Adipose tissue (tissue), 3 donors: ENCODE data around the gene ALDH3B1. TPM values are rescaled to one million over a fixed set of nuclear protein-coding genes. Genes with fewer than 3 reads are reported as not detected.

Source experiments
- H3K27ac ChIP-seq: one replicate; pipeline ENCODE4 v1.5.1; 2013; ENCODE audit warnings: low read depth, low read length
- WGBS, 3 donors: extraction: QIAGEN DNeasy Blood & Tissue Kit; methylation state at CpG; one replicate each; pipeline ENCODE4 v1.1.7; 2013; 5-methylcytosine and 5-hydroxymethylcytosine counted together
- polyA plus RNA-seq, 3 donors: library from polyadenylated mRNA; stranded (reverse); fragments of 200-250 nt; gene quantifications; one replicate each; pipeline ENCODE4 v1.2.3, GENCODE V29; 2013
- donor health status: healthy with polysubstance abuse.
- donor health status: Bipolar disorder and iron deficiency.
- donor health status: healthy.

ALDH3B1 gene
- polyA plus RNA-seq, 3 donors: 3.1 to 8.7 (median 6.9) TPM

DNA sequence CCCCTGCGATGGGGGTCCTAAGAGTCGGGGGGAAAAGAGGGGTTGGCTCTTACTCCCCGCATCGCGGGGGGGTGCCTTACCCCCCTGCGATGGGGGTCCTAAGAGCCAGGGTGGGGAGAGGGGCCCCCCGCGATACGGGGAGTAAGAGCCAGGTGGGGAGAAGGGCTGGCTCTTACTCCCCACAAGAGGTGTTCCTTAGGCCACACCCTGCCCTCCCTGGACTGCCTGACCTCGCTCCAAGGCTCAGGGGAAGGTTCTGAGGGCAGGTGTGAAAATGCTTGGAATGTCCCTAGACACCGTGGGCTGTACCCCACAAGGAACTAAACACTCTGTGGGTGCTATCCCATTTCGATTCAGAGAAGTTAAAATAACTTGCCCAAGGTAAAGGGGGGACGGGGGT lies 14.1 kb upstream of the ALDH3B1 start:
- H3K27ac ChIP-seq: no peak overlapping the region
- WGBS, 3 donors: 91 to 93% (median 93%) methylated on average over 13 of the region's 13 CpGs

GRCh38 chr11:67996622-67997474 lies 13.3 kb upstream of the ALDH3B1 start:
- 64 to 72% (median 66%) methylated on average over 41 of the region's 41 CpGs for WGBS, 3 donors
- H3K27ac ChIP-seq: no peak overlapping the region

DNA sequence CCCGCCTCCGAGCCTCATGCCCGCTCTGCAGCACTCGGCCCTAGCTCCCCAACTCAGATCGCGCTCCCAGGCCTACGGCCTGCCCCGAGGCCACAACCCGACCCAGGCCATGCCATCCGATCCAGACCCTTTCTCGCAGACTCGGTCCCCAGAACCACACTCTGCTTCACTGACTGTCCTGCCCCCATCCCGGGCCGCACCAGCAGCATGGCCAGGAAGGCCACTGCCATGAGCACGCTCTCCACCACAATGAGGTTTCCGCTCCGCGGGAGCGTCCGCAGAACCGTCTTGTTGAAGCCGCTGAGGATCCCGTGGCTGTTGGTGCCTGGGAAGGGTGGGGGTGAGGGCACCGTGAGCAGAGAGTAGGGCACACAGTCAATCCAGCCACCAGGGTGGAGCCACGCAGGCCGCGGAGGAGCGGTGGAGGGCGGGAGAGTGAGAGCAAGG lies 12.6 kb upstream of the ALDH3B1 start:
- WGBS, 3 donors: 90 to 93% (median 92%) methylated on average over 29 of the region's 29 CpGs
- H3K27ac ChIP-seq: no peak overlapping the region

GRCh38 chr11:67998150-67999045 lies 11.7 kb upstream of the ALDH3B1 start:
- WGBS, 3 donors: 81 to 83% (median 82%) methylated on average over 9 of the region's 9 CpGs
- no peak overlapping the region for H3K27ac ChIP-seq

DNA sequence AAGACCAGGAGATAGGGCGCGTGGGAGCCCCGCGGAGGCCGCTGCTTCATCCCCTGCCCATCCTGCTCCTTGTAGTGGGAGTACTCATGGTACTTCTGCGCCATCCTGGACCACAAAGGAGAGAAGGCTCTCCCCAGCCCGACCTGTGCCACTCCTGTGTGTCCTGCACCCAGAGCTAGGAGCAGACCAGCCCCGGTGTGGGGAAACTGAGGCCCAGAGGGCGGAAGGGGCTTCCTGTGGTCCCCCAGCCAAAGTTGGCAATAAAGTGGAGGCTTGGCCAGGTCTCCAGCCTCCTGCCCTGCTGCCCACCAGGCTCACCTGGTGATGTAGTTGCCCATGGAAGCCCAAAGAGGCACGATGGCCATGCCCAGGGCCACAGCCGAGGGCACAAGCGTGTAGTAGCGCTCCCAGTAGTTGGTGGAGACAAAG lies 10.9 kb upstream of the ALDH3B1 start:
- WGBS, 3 donors: 95 to 99% (median 98%) methylated on average over 12 to 13 of the region's 13 CpGs
- no peak overlapping the region for H3K27ac ChIP-seq

DNA sequence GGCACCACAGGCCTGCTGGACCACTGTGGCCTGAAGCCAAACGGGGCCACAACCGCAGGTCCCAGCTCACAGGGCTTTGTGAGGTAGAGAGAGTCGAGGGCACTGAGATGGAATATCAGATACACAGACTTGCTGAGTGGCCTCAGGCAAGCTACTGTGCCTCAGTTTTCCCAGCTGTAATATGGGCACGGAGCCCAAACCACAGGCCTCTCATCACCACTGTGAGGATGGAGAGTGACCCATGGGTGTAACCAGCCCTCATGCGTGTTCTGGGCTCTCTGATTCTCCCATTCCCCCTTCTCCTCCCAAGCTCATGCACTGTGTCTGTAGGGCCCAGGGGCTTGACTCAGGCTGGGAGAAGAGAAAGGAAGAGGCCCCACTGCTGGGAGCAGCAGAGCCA lies 10.4 kb upstream of the ALDH3B1 start:
- no peak overlapping the region for H3K27ac ChIP-seq
- 93 to 95% (median 93%) methylated on average over 5 of the region's 5 CpGs for WGBS, 3 donors

DNA sequence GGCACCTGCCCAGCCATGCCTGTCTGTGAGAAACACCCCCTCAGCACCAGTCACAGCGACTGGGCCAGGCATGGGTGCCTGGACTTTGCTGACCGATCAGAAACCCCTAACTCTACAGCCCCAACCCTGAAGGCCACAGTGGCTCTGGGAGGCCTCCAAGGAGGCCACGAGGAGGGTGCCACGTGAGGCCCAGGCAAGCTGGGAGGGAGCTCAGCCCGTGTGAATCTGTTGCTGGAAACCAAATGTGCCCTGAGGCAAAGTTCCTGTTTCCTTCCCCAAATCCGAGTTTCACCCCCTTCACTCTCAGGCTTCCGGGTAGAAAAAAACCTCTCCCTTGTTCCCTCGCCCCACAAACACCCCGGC lies 7.6 kb upstream of the ALDH3B1 start:
- H3K27ac ChIP-seq: no peak overlapping the region
- WGBS, 3 donors: 51 to 73% (median 60%) methylated on average over 9 of the region's 9 CpGs

- WGBS, 3 donors: 15 to 31% (median 16%) methylated on average over 48 to 86 of the region's 86 CpGs
- H3K27ac ChIP-seq: peak overlapping the region; percentile 26
These were observed 6.9 kb upstream of the ALDH3B1 start for GRCh38 chr11:68002938-68003845.

GRCh38 chr11:68003846-68004550 lies 6.1 kb upstream of the ALDH3B1 start, which contains the start of gene UNC93B1:
TSS of gene UNC93B1 (minus strand) at chr11:68004097. CDS start at chr11:68004043, 54 bp downstream.
- 3 to 16% (median 3%) methylated on average over 11 to 64 of the region's 64 CpGs for WGBS, 3 donors

GRCh38 chr11:68004551-68005335 lies 5.4 kb upstream of the ALDH3B1 start:
- WGBS, 3 donors: 74 to 76% (median 75%) methylated on average over 14 of the region's 14 CpGs
- H3K27ac ChIP-seq: no peak overlapping the region

More at GRCh38 chr11:68003846-68004550, 6.1 kb upstream of the ALDH3B1 start, which contains the start of gene UNC93B1:
- H3K27ac ChIP-seq: peak within 1 kb of the TSS; percentile 26

DNA sequence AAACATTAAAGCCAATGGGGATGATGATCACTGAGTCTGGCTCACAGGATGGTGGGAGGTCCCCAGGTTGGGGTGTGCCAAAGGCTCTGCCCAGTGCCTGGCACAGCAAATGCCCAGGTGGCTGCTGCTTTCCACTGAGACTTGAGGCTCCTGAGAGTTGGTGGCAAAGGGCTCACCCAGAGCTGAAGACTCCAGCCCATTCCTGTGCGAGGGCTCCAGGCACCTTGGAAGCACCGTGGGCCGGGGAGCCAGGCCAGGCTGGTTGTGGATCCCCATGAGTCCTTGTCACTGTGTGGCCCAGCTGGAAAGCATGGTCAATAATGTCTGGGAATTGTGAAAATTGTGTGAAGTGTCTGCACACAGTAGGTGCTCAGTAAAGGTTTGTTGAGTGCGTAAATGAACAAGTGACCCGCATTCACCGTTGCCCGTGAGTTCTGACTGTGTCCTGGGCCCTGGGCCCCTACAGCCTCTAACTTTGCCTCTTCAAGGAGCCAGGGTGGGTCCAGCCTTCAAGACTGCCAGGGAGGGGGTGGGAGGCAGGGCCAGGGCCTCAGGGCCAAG lies 3.4 kb upstream of the ALDH3B1 start:
- WGBS, 3 donors: 92 to 96% (median 95%) methylated on average over 7 of the region's 7 CpGs

GRCh38 chr11:68007498-68008380 lies 2.4 kb upstream of the ALDH3B1 start:
- H3K27ac ChIP-seq: no peak overlapping the region
- 85 to 89% (median 87%) methylated on average over 15 to 16 of the region's 16 CpGs for WGBS, 3 donors

More for the DNA sequence above, 3.4 kb upstream of the ALDH3B1 start:
- H3K27ac ChIP-seq: no peak overlapping the region

- 53 to 64% (median 56%) methylated on average over 26 to 27 of the region's 27 CpGs for WGBS, 3 donors
These were observed 1.5 kb upstream of the ALDH3B1 start for GRCh38 chr11:68008381-68009337.

GRCh38 chr11:68009391-68010089 lies 587 bp upstream of the ALDH3B1 start:
- WGBS, 3 donors: 34 to 39% (median 38%) methylated on average over 12 of the region's 12 CpGs

More at GRCh38 chr11:68008381-68009337, 1.5 kb upstream of the ALDH3B1 start:
- no peak overlapping the region for H3K27ac ChIP-seq

More at GRCh38 chr11:68009391-68010089, 587 bp upstream of the ALDH3B1 start:
- peak overlapping the region; percentile 78 for H3K27ac ChIP-seq
